NCI-H524 (cell line): ENCODE results near the gene LZTFL1.

Source experiments
- DNase-seq, 2 experiments: peaks; one replicate each; lab custom pipeline; 2025; lab: John Stamatoyannopoulos, UW

The LZTFL1 gene

DNA sequence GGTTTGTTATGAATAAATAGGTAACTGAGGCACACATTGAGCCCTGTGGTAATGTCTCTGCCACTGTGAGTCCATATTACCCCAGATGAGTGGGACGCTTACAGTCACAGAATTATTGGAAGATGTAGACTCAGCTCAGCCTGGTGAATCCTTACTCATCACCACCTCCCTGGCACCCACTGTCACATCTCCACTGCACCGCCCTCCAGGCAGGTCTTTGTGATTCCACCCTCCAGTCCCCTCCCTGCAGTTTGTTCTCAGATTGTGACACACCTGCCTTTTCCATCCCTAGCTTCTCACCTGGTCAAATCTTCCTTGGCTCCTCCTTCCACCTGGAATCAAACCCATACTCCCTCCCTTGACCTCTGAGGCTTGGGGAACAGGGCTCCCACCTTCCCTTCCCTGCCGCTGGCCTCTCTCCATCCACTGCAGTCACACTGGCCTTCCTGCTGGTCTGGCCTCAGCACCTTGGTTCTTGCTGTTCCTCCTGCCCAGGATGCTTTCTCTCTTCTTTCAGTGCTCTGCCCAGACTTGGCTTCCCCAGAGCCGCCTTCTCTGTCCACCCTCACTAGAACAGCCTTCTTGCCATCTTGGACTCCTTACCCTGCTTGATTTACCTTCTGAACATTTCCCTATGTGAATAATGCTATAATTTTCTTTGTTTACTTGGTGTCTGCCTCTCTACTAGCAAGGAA is 55.0 kb downstream of the LZTFL1 start:
- no peak for DNase-seq

GRCh38 chr3:45785605-45786150 is 56.2 kb downstream of the LZTFL1 start:
- DNase-seq, result no peak

- DNase-seq, result no peak
These were observed 58.3 kb downstream of the LZTFL1 start for GRCh38 chr3:45783667-45784066.

DNA sequence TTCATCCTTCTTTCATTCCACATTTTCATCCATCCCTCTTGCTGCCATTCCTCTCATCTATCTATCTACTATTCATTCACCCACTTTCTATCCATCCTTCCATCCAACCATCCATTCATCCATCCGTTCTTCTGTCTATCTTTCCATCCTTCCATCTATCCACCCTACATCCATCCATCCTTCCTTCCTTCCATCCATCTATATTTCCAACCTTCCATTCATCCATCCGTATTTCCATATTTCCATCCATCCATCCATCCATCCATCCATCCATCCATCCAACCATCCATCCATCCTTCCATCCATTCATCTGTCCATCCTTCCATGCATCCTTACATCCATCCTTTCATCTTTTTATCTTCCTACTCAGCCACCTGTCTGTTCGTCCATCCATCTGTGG is 59.5 kb downstream of the LZTFL1 start:
- DNase-seq, result no peak

DNA sequence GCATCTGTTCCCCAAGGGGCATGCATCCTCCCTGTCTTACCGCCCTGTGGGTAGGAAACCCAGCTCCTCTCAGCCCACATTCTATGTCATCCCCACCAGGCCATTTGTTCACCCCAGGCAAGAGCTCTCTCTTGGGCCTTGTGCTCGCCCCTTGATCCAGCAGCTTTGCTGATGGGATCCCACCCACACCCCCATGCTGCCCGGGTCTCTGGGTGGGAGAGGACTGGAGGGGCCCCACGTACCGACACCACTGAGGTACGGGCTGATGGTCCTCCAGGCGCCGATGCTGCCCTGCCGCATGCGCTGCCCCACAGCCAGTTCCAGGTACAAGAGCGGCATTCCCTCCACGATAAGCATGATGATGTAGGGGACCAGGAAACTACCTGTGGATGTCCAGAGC is 60.1 kb downstream of the LZTFL1 start:
- no peak for DNase-seq

- no peak for DNase-seq
These were observed 60.6 kb downstream of the LZTFL1 start for GRCh38 chr3:45781271-45781670.

- no peak for DNase-seq
These were observed 61.9 kb downstream of the LZTFL1 start for GRCh38 chr3:45779746-45780735.

- no peak for DNase-seq
These were observed 63.1 kb downstream of the LZTFL1 start for GRCh38 chr3:45778761-45779201.

- no peak for DNase-seq
These were observed 64.1 kb downstream of the LZTFL1 start for GRCh38 chr3:45777746-45778386.

DNA sequence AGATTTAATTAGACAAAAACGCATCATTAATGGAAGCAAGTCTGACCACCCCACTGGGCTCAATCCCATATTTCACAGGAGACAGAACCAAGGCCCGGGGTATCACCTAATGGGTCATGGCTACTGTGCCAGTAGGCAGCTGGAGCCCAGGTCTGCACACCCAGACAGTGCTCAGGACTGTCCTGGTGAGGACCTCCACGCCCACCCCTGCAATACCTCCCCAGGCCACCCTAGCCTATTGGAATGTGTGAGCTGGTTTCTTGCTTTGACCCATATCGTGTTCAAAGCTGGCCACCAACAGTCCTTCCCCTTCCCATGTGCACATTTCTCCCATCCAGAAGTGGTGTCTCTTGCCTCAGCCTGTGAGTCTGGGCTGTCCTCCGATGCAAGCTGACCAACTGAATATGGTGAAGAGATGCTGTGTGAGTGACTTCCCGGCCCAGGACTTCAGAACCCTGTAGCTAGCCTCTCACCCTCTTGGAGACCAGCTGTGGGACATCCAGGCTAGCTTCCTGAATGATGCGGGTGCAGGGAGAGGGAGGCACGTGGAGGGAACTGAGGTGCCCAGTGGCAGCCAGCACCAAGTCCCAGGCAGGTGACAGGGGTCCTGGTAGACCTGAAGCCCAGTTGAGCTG is 64.7 kb downstream of the LZTFL1 start:
- DNase-seq, result no peak

GRCh38 chr3:45776611-45777010 is 65.3 kb downstream of the LZTFL1 start:
- no peak for DNase-seq

DNA sequence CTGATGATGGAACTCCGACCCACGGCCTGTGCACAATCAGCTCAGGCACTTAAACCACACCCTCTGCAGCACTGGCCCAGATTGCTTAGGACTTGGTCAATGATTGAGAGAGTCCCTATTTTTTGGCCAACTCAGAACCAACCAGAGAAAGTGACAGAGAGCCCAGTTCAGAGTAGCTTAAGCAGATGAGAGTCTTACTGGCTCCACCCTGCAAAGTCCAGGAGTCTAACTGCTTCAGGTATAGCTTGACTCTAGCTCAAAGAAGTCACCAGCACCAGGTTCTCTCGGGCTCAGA is 65.7 kb downstream of the LZTFL1 start:
- DNase-seq, result no peak

GRCh38 chr3:45775571-45776300 is 66.2 kb downstream of the LZTFL1 start:
- DNase-seq, result no peak

GRCh38 chr3:45774581-45775521 is 67.1 kb downstream of the LZTFL1 start:
- DNase-seq, result no peak

DNA sequence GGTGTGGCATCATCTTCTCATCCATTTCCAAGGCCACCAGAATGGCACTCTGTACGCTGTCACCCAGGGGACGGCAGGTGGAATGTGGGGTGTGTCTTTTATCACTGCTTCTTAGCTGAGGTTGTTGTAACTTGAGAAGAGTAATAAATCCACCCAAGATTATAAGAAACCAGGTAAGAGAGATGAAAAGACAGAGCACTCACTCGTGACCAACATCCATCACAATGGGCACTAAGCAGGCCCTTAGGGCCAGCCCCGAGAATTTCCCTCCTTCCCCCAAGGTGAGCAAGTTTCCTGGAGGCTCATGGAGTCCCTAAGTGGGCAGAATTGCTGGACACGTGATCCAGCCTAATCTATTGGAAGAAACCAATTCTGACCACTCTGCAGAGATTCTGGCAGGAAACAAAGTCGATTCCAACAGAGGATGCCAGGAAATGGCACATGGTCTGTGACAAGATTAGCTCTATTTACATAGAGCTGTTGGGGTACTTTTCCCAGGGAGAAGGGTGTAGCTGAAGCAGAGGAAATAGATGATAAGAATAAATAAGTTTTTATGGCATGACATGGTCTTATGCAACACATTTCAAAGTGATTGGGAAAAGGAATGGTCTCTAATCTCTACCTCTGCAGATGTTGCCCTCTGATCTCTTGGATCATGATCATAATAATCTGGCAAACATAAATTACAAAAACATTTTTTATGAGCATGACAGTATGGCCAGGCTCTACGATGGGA is 68.0 kb downstream of the LZTFL1 start:
- DNase-seq, result no peak
